GM12874 (cell line): ENCODE measurements around the gene GLMP.

Experiments used
- TF ChIP-seq, protein P1 (sequence below): IDR thresholded peaks from 2 replicates; pipeline ENCODE4 v1.5.1; 2011; ENCODE audit warnings: low read depth, mild to moderate bottlenecking, control low read depth, low read length, moderate library complexity; ENCODE audit not compliant: insufficient read depth

GLMP gene

DNA sequence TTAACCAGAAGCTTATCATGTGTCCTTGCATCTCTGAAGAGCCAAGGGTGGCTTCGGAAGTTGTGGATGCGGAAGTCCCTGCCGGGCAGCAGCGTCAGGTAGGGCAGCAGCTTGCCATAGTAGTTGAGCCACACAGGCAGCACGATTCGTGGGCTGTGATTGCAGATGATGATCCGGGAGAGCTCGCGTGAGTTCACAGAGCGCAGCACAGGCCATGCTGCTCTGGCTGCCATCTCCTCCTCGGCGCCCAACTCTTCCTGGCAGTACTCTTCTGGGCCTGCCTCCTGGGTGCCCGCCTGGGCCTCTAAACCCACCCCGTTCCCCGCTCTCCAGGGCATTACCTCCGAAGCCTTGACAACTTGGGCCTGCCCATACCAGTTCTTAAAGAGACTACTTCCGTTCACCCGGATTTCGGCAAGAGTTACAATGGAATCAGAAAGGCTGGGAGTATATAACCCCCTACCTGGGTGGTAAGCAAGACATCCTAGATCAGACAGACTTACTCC lies 3.4 kb upstream of the GLMP start, which contains the start of gene VHLL:
Gene VHLL, minus strand, starts transcription at position 456 of the 506 bp plus-strand sequence. Its CDS starts 118 bp downstream, at position 338.
- TF ChIP-seq, protein P1, sequence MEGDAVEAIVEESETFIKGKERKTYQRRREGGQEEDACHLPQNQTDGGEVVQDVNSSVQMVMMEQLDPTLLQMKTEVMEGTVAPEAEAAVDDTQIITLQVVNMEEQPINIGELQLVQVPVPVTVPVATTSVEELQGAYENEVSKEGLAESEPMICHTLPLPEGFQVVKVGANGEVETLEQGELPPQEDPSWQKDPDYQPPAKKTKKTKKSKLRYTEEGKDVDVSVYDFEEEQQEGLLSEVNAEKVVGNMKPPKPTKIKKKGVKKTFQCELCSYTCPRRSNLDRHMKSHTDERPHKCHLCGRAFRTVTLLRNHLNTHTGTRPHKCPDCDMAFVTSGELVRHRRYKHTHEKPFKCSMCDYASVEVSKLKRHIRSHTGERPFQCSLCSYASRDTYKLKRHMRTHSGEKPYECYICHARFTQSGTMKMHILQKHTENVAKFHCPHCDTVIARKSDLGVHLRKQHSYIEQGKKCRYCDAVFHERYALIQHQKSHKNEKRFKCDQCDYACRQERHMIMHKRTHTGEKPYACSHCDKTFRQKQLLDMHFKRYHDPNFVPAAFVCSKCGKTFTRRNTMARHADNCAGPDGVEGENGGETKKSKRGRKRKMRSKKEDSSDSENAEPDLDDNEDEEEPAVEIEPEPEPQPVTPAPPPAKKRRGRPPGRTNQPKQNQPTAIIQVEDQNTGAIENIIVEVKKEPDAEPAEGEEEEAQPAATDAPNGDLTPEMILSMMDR: no peak

DNA sequence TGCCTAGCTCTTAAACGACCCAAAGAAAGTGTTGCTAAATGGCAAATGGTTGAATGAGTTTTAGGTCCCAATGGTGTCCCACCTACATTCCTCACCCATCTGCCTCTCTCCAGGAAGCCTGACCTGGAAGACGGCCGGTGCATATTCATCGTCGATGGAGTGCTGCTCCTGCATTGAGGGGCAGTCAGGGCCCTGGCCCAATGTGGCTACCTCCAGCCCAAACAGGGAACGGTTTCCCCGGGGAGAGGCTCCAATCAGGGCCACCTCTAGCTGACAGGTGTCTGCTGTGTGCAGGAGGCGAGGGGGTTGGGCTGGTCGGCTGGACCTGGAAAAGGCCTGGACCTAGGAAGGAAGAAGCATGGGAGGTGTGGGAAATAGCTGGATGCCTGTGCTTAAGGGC lies 1.6 kb downstream of the GLMP start:
- TF ChIP-seq, protein P1: no peak

DNA sequence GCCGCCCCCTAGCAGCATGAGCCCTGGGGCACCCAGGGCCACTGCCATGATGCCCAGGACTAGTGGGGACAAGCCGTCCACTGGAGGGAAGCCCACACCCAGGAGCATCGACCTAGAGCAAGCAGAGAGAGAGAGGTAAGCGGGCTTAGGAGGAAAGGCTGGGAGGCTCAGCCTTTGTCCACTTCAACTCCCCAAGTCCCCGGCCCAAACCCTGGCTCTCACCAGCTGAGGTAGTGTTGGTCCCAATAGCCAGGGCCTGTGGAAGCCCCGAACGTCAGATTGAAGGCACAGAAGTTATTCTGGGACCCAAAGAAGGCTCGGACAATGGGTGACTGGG lies 2.4 kb downstream of the GLMP start:
- TF ChIP-seq, protein P1: no peak

DNA sequence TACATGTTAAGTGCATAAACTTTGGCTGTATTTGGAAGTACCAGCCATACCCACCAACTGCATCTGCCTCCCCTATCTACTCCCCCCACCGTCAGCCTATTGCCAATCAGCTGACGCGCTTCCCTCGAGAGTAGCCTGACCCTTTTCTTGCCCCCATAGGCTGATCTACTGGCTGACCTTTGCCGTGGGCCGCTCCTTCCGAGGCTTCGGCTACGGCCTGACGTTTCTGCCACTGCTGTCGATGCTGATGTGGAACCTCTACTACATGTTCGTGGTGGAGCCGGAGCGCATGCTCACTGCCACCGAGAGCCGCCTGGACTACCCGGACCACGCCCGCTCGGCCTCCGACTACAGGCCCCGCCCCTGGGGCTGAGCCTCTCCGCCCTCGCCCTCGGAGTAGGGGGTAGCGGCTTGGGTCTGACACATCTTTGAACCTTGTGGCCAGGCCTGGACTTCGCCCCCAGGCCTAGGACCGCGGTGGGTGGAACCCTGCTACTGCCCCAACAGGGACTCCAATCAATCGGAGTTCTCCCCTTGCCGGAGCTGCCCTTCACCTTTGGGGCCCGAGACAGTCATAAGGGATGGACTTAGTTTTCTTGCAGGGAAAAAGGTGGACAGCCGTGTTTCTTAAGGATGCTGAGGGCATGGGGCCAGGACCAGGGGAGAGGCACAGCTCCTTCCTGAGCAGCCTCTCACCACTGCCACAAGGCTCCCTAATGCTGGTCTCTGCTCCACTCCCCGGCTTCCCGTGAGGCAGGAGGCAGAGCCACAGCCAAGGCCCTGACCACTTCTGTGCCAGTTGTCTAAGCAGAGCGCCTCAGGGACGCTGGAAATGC lies 4.0 kb downstream of the GLMP start:
- TF ChIP-seq, protein P1: no peak

DNA sequence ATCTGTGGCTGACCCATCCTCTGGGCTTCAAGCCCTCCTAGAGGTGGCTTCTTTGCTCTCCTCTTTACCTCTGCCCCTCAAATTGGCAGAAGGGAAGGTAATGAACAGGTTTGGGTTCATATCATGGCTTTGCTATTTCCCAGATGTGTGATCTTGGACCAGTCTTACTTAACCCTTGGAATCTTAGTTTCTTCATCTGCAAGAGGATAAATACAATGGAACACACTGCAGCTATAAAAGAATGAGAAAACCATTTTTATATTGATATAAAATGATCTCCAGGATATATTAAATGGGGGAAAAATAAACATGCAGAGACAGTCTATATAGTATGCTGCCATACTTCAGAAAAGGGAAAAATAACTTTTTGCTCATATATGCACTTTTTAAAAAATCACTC lies 5.6 kb downstream of the GLMP start:
- TF ChIP-seq, protein P1: no peak

DNA sequence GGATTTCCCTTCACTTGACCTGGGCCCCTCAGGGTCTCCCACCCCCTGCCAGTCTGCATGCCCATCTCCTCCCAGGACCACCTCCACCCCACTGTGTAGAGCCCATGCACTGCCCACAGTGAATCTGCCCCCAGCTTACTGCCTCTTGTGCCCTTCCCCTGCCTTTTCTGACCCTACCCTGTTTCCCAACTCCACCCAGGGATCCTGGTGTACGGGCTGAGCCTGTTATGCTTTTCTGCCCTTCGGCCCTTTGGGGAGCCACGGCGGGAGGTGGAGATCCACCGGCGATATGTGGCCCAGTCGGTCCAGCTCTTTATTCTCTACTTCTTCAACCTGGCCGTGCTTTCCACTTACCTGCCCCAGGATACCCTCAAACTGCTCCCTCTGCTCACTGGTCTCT lies 9.4 kb downstream of the GLMP start:
- TF ChIP-seq, protein P1: no peak

DNA sequence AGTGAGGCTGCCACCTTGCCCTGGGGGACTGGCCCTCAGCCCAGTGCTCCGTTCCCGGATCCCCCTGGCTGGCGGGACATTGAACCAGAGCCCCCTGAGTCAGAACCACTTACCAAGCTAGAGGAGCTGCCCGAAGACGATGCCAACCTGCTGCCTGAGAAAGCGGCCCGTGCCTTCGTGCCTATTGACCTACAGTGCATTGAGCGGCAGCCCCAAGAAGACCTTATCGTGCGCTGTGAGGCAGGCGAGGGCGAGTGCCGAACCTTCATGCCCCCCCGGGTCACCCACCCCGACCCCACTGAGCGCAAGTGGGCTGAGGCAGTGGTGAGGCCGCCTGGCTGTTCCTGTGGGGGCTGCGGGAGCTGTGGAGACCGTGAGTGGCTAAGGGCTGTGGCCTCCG lies 10.0 kb downstream of the GLMP start:
- TF ChIP-seq, protein P1: no peak
